DOHH2 (cell line): ENCODE measurements around the gene MOV10.

Source experiments
- EZH2phosphoT487 ChIP-seq: fragments of 200-600 bp; sonication (generic); IDR thresholded peaks from 2 replicates; pipeline ENCODE4 v1.6.1; 2017; ENCODE audit warnings: borderline replicate concordance, mild to moderate bottlenecking, antibody characterized with exemption, low read length, moderate library complexity, mixed read lengths
- TF ChIP-seq, protein P1 (sequence below): fragments of 200-600 bp; sonication (generic); IDR thresholded peaks from one replicate; pipeline ENCODE4 v1.5.1; 2014; ENCODE audit warnings: antibody characterized with exemption, mild to moderate bottlenecking, low read depth, low read length; ENCODE audit not compliant: poor library complexity, severe bottlenecking

DNA sequence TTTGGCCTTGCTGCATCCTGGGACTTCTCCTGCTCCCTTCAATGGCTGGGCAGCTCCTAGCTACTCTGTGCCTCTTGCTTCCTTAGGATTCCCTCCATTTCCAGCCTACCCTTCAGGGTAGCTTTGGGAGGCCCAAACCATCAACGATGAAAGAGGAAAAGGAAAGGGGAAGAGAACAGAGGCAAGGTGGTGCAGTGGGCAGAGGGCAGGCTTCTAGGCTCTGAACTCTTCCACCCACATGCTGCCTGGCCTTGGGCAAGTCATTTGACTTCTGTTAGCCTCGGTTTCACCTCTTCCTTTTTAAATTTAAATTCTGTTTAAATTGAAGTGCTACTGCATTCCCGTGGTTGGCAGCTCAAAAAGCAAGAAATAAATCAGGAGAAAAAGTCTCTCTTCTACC is 46.3 kb downstream of the MOV10 start:
- TF ChIP-seq, protein P1, sequence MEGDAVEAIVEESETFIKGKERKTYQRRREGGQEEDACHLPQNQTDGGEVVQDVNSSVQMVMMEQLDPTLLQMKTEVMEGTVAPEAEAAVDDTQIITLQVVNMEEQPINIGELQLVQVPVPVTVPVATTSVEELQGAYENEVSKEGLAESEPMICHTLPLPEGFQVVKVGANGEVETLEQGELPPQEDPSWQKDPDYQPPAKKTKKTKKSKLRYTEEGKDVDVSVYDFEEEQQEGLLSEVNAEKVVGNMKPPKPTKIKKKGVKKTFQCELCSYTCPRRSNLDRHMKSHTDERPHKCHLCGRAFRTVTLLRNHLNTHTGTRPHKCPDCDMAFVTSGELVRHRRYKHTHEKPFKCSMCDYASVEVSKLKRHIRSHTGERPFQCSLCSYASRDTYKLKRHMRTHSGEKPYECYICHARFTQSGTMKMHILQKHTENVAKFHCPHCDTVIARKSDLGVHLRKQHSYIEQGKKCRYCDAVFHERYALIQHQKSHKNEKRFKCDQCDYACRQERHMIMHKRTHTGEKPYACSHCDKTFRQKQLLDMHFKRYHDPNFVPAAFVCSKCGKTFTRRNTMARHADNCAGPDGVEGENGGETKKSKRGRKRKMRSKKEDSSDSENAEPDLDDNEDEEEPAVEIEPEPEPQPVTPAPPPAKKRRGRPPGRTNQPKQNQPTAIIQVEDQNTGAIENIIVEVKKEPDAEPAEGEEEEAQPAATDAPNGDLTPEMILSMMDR: no peak
- TF ChIP-seq EZH2phosphoT487: no peak
